ENCODE measurements around the gene NEK10. TPM values are rescaled to one million over a fixed set of nuclear protein-coding genes. Genes with fewer than 3 reads are reported as not detected.

The NEK10 gene
- total and polyA plus RNA-seq, 2 of the 13 experiments (the other 11 are each of a cell fraction or from before 2014, with no cell fraction given) = 2.8 to 14.2 TPM

GRCh38 chr3:27127195-27127594 lies 242.0 kb downstream of the NEK10 start (continued):
- no peak; the same call in 1 of the 2 replicates for TF ChIP-seq ETV5 (CRISPR knock-in tag; IDR thresholded peaks at IDR 0.05; ENCODE audit: borderline replicate concordance)
- TF ChIP-seq GABPB1 (CRISPR knock-in tag; IDR thresholded peaks at IDR 0.05) = no peak; the same call in 1 of the 2 replicates
- TF ChIP-seq ZNF451 (CRISPR knock-in tag; IDR thresholded peaks at IDR 0.05) = no peak
- TF ChIP-seq ZNF746 (CRISPR knock-in tag; IDR thresholded peaks at IDR 0.05) = no peak
- TF ChIP-seq POLR2A (IDR thresholded peaks at IDR 0.05; ENCODE audit: insufficient read depth in 1 of 2, low read depth in 2 of 2, low read length in 2 of 2) = no peak
- TF ChIP-seq KDM4B (CRISPR knock-in tag; IDR thresholded peaks at IDR 0.05) = 0 out of 2 replicates have a peak, but pooled peaks have one; percentile 52
- peak; percentile 13; the same call in 1 of the 2 replicates for TF ChIP-seq SALL1 (CRISPR knock-in tag; IDR thresholded peaks at IDR 0.05)
- no peak for TF ChIP-seq ZFP41 (CRISPR knock-in tag; IDR thresholded peaks at IDR 0.05; ENCODE audit: borderline replicate concordance)
- TF ChIP-seq YEATS4 (CRISPR knock-in tag; IDR thresholded peaks at IDR 0.05; ENCODE audit: borderline replicate concordance) = no peak
- TF ChIP-seq ZNF572 (CRISPR knock-in tag; IDR thresholded peaks at IDR 0.05) = no peak
- no peak for TF ChIP-seq HIVEP1 (CRISPR knock-in tag; IDR thresholded peaks at IDR 0.05)
- no peak for TF ChIP-seq ZNF891 (CRISPR knock-in tag; IDR thresholded peaks at IDR 0.05)
- peak; percentile 64; the same call in 1 of the 2 replicates for TF ChIP-seq RARA (CRISPR knock-in tag; IDR thresholded peaks at IDR 0.05)
- TF ChIP-seq, protein P1, sequence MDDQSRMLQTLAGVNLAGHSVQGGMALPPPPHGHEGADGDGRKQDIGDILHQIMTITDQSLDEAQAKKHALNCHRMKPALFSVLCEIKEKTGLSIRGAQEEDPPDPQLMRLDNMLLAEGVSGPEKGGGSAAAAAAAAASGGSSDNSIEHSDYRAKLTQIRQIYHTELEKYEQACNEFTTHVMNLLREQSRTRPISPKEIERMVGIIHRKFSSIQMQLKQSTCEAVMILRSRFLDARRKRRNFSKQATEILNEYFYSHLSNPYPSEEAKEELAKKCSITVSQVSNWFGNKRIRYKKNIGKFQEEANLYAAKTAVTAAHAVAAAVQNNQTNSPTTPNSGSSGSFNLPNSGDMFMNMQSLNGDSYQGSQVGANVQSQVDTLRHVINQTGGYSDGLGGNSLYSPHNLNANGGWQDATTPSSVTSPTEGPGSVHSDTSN (CRISPR knock-in tag; IDR thresholded peaks at IDR 0.05; ENCODE audit: borderline replicate concordance) = no peak
- TF ChIP-seq, protein P2, sequence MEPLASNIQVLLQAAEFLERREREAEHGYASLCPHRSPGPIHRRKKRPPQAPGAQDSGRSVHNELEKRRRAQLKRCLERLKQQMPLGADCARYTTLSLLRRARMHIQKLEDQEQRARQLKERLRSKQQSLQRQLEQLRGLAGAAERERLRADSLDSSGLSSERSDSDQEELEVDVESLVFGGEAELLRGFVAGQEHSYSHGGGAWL (CRISPR knock-in tag; IDR thresholded peaks at IDR 0.05) = no peak
- TF ChIP-seq ZNF382 (CRISPR knock-in tag; IDR thresholded peaks at IDR 0.05; ENCODE audit: borderline replicate concordance) = no peak
- no peak for TF ChIP-seq ZNF180 (CRISPR knock-in tag; IDR thresholded peaks at IDR 0.05; ENCODE audit: borderline replicate concordance, low read depth)
- no peak for TF ChIP-seq ZNF383 (CRISPR knock-in tag; IDR thresholded peaks at IDR 0.05; ENCODE audit: borderline replicate concordance)
- TF ChIP-seq ZNF878 (CRISPR knock-in tag; IDR thresholded peaks at IDR 0.05) = no peak
- no peak for TF ChIP-seq THAP9 (CRISPR knock-in tag; IDR thresholded peaks at IDR 0.05; ENCODE audit: borderline replicate concordance)
- TF ChIP-seq ZBTB14 (CRISPR knock-in tag; IDR thresholded peaks at IDR 0.05) = no peak

Measured in HepG2 (cell line).